B cell (primary cell): Measurements from ENCODE around the gene NAGLU. TPM values are rescaled to one million over a fixed set of nuclear protein-coding genes. Genes with fewer than 3 reads are reported as not detected.

ENCODE experiments used
- ATAC-seq: fragments of 200-7000 bp; cut with Tn5 transposase; one replicate; pipeline ENCODE4 v1.10.0; 2021; ENCODE audit warnings: low read depth, mild to moderate bottlenecking, moderate number of reproducible peaks, moderate library complexity
- CTCF ChIA-PET: fragments of 350-600 bp; sonication (Branson Sonifier 250); formaldehyde crosslinking; loops from one replicate; lab custom pipeline; 2021; ENCODE audit warnings: antibody characterized with exemption, inconsistent platforms; lab: Charles Lee
- POLR2A ChIA-PET: fragments of 350-600 bp; sonication (Branson Sonifier 250); formaldehyde crosslinking; loops from one replicate; lab custom pipeline; 2021; ENCODE audit warnings: antibody characterized with exemption; lab: Charles Lee
- DNase-seq: peaks from one replicate; pipeline ENCODE4 v3.0.0; 2013
- H2AFZ ChIP-seq: 2 replicates; pipeline ENCODE4 v1.6.1; 2012; ENCODE audit warnings: mild to moderate bottlenecking, low read depth, low read length; ENCODE audit not compliant: insufficient read depth, poor library complexity, severe bottlenecking
- H3K27ac ChIP-seq, 2 donors: 1 replicate in 1 of 2; 2 replicates in 1 of 2; pipeline ENCODE4 v1.5.1; 2012 to 2013; ENCODE audit warnings: low read length in 2 of 2, mild to moderate bottlenecking in 2 of 2, moderate library complexity in 1 of 2
- H3K27me3 ChIP-seq, 4 experiments: fragments of 200-600 bp in 1 of 4; sonication (generic) in 1 of 4; replicated peaks in 1 of 4; 1 replicate in 2 of 4; 2 replicates in 2 of 4; pipeline versions ENCODE4 v1.6.1 to v1.7.0; 2013 to 2016; ENCODE audit warnings: low read length in 3 of 4, mild to moderate bottlenecking in 2 of 4, mixed read lengths in 1 of 4, moderate library complexity in 1 of 4; ENCODE audit not compliant: insufficient read depth in 4 of 4, control insufficient read depth in 3 of 4; ENCODE audit errors: control extremely low read depth in 1 of 4
- H3K36me3 ChIP-seq, 2 experiments: replicated peaks in 1 of 2; 1 replicate in 1 of 2; 2 replicates in 1 of 2; pipeline versions ENCODE4 v1.6.1 to v1.7.1; 2013; ENCODE audit warnings: low read length in 1 of 2; ENCODE audit not compliant: insufficient read depth in 2 of 2, control insufficient read depth in 1 of 2; ENCODE audit errors: control extremely low read depth in 1 of 2, extremely low read depth in 1 of 2
- H3K4me1 ChIP-seq, 2 donors: fragments of 200-600 bp in 1 of 2; sonication (generic) in 1 of 2; 1 replicate in 1 of 2; 2 replicates in 1 of 2; pipeline versions ENCODE4 v1.5.1 to v1.6.1; 2013 to 2017; ENCODE audit warnings: low read length in 2 of 2; ENCODE audit not compliant: control insufficient read depth in 2 of 2, insufficient read depth in 2 of 2
- H3K4me2 ChIP-seq: replicated peaks from 2 replicates; pipeline ENCODE3; 2012; ENCODE audit warnings: mild to moderate bottlenecking, low read depth, low read length; ENCODE audit not compliant: poor library complexity, severe bottlenecking
- H3K4me3 ChIP-seq, 5 experiments: fragments of 200-600 bp in 1 of 5; sonication (generic) in 1 of 5; 1 replicate in 3 of 5; 2 replicates in 2 of 5; pipeline versions ENCODE4 v1.5.1 to v1.7.0; 2011 to 2016; ENCODE audit warnings: low read length in 4 of 5, mild to moderate bottlenecking in 4 of 5, low read depth in 2 of 5, control low read depth in 1 of 5, moderate library complexity in 1 of 5; ENCODE audit not compliant: insufficient read depth in 1 of 5; ENCODE audit errors: control extremely low read depth in 1 of 5, extremely low read depth in 1 of 5
- H3K79me2 ChIP-seq: fragments of 200-600 bp; sonication (generic); one replicate; pipeline ENCODE4 v1.6.0; 2016; ENCODE audit warnings: low read length; ENCODE audit not compliant: control insufficient read depth, insufficient read depth
- H3K9ac ChIP-seq: fragments of 200-600 bp; sonication (generic); 2 replicates; pipeline ENCODE4 v1.6.1; 2017; ENCODE audit warnings: mild to moderate bottlenecking, low read length, moderate library complexity
- H3K9me3 ChIP-seq, 3 donors: one replicate each; pipeline versions ENCODE4 v1.6.1 to v1.7.1; 2013; ENCODE audit warnings: low read length in 2 of 3; ENCODE audit not compliant: control insufficient read depth in 2 of 3, insufficient read depth in 1 of 3; ENCODE audit errors: control extremely low read depth in 1 of 3
- H4K20me1 ChIP-seq: 2 replicates; pipeline ENCODE4 v1.6.0; 2012; ENCODE audit warnings: mild to moderate bottlenecking, low read length; ENCODE audit not compliant: insufficient read depth, control insufficient read depth, poor library complexity, severe bottlenecking
- H3K27ac Mint-ChIP-seq: one replicate; pipeline ENCODE4 v1.8.0; 2021; ENCODE audit warnings: mixed read lengths
- H3K27me3 Mint-ChIP-seq: one replicate; pipeline ENCODE4 v1.8.0; 2021; ENCODE audit warnings: mixed read lengths
- H3K4me1 Mint-ChIP-seq: one replicate; pipeline ENCODE4 v1.8.0; 2021; ENCODE audit warnings: mixed read lengths
- H3K4me3 Mint-ChIP-seq: one replicate; pipeline ENCODE4 v1.8.0; 2021; ENCODE audit warnings: mixed read lengths
- H3K9me3 Mint-ChIP-seq: one replicate; pipeline ENCODE4 v1.8.0; 2022; ENCODE audit warnings: mixed read lengths; ENCODE audit not compliant: insufficient read depth
- CTCF ChIP-seq: fragments of 200-600 bp; IDR thresholded peaks from one replicate; pipeline ENCODE4 v1.8.0; 2022; ENCODE audit warnings: antibody characterized with exemption, mild to moderate bottlenecking
- EZH2 ChIP-seq: IDR thresholded peaks from 2 replicates; pipeline ENCODE4 v1.6.1; 2012; ENCODE audit warnings: borderline replicate concordance, low read depth, mild to moderate bottlenecking, moderate library complexity, low read length; ENCODE audit not compliant: insufficient read depth, poor library complexity, severe bottlenecking
- WGBS: methylation state at CpG from one replicate; pipeline ENCODE4 v1.1.5; 2013; ENCODE audit warnings: missing lambda C conversion rate; ENCODE audit not compliant: insufficient coverage; 5-methylcytosine and 5-hydroxymethylcytosine counted together
- intact Hi-C: fragments of 100-400 bp; cut with micrococcal nuclease; formaldehyde crosslinking; loops from one replicate; pipeline ENCODE4 v1.10.0; 2022
- polyA plus RNA-seq: library from polyadenylated mRNA; depleted of rRNA; stranded (reverse); fragments of >200 nt; gene quantifications from 2 replicates; pipeline ENCODE4 v1.2.3, GENCODE V29; 2012
- total RNA-seq, 2 donors: library from RNA; stranded (reverse); fragments of 120-200 nt in 1 of 2; gene quantifications; 1 replicate in 1 of 2; 2 replicates in 1 of 2; pipeline versions ENCODE4 v1.2.3 to v1.2.4, GENCODE V29; 2013 to 2022

NAGLU gene
- total and polyA plus RNA-seq, 2 donors (not counting 1 experiment from before 2014, with no cell fraction given) = 44.8 to 52.4 TPM

- ChIA-PET CTCF (interaction anchor here (0.6 to 1.6 kb wide), 4 partner anchors 65 to 106 kb away, joined by 3 to 5 read pairs (median 3); partner anchors contain the start of gene PSMC3IP), POLR2A (no interaction called here)
- Mint-ChIP-seq H3K27ac (no peak overlapping the region), H3K27me3 (no peaks in the 10 kb centered on the region), H3K4me3 (no peak overlapping the region), H3K4me1 (peaks cover 17% of the 10 kb centered on the region), H3K9me3 (no peaks in the 10 kb centered on the region)
- no peaks in the 10 kb centered on the region for H3K79me2 ChIP-seq
- TF ChIP-seq EZH2 (no peak), CTCF (no peak)
- no peak overlapping the region for H2AFZ ChIP-seq
- H3K9me3 ChIP-seq = no peaks in the 10 kb centered on the region
- H3K4me2 ChIP-seq = no peak overlapping the region
- ATAC-seq (no peak), DNase-seq (no peak)
- H3K27me3 ChIP-seq = no peaks in the 10 kb centered on the region
- intact Hi-C loops = no loop called here
- H4K20me1 ChIP-seq = no peaks in the 10 kb centered on the region
- no peak overlapping the region for H3K4me3 ChIP-seq
- H3K36me3 ChIP-seq = peaks cover 0 to 56% of the 10 kb centered on the region in 2 experiments
- no peak overlapping the region for H3K9ac ChIP-seq
- WGBS = 71% methylated on average over 4 of the region's 6 CpGs
- no peak overlapping the region for H3K27ac ChIP-seq
- peaks cover 7 to 19% of the 10 kb centered on the region in 2 donors for H3K4me1 ChIP-seq
Observed at GRCh38 chr17:42512733-42513251, 23.2 kb upstream of the NAGLU start.

- TF ChIP-seq CTCF (no peak), EZH2 (no peak)
- Histone ChIP-seq H4K20me1 (no peaks in the 10 kb centered on the region), H3K27ac (no peak overlapping the region), H3K4me2 (no peak overlapping the region), H3K27me3 (no peaks in the 10 kb centered on the region), H3K9ac (no peak overlapping the region), H3K9me3 (no peaks in the 10 kb centered on the region), H2AFZ (no peak overlapping the region), H3K4me3 (no peak overlapping the region), H3K79me2 (no peaks in the 10 kb centered on the region), H3K4me1 (peaks cover 7 to 19% of the 10 kb centered on the region in 2 donors), H3K36me3 (peaks cover 0 to 52% of the 10 kb centered on the region in 2 experiments)
- DNase-seq (no peak), ATAC-seq (no peak)
- no peak overlapping the region for H3K4me3 Mint-ChIP-seq
- H3K4me1 Mint-ChIP-seq = peaks cover 17% of the 10 kb centered on the region
- CTCF ChIA-PET = interaction anchor here (0.6 to 2.7 kb wide), 6 partner anchors 64 to 191 kb away, joined by 3 to 12 read pairs (median 4); partner anchors contain the start of gene PSMC3IP
- 98% methylated on average over 5 of the region's 11 CpGs for WGBS
- H3K27ac Mint-ChIP-seq = no peak overlapping the region
- intact Hi-C loops = no loop called here
- H3K9me3 Mint-ChIP-seq = no peaks in the 10 kb centered on the region
- no peaks in the 10 kb centered on the region for H3K27me3 Mint-ChIP-seq
- POLR2A ChIA-PET = no interaction called here
Observed at GRCh38 chr17:42513686-42514085, 22.4 kb upstream of the NAGLU start.
